HFF-Myc (cell line): ENCODE measurements around the gene BCAS3.
"Not testable (repeated sequence)": the region's sequence is repeated elsewhere in the genome, so short reads cannot be mapped to it uniquely, and the experiment has no call there.

Experiments used
- DNase-seq: peaks from one replicate; pipeline ENCODE4 v3.0.0-alpha.2; 2011; ENCODE audit warnings: low read depth; ENCODE audit errors: extremely low read depth
- H3K4me3 ChIP-seq: replicated peaks from 2 replicates; pipeline ENCODE4 v1.5.1; 2011; ENCODE audit warnings: low read depth, mild to moderate bottlenecking, control low read depth, low read length
- TF ChIP-seq, protein P1 (sequence below): IDR thresholded peaks from 2 replicates; pipeline ENCODE4 v1.5.1; 2012; ENCODE audit warnings: mild to moderate bottlenecking, low read depth, low read length, control low read depth; ENCODE audit errors: missing control alignments

The BCAS3 gene

DNA sequence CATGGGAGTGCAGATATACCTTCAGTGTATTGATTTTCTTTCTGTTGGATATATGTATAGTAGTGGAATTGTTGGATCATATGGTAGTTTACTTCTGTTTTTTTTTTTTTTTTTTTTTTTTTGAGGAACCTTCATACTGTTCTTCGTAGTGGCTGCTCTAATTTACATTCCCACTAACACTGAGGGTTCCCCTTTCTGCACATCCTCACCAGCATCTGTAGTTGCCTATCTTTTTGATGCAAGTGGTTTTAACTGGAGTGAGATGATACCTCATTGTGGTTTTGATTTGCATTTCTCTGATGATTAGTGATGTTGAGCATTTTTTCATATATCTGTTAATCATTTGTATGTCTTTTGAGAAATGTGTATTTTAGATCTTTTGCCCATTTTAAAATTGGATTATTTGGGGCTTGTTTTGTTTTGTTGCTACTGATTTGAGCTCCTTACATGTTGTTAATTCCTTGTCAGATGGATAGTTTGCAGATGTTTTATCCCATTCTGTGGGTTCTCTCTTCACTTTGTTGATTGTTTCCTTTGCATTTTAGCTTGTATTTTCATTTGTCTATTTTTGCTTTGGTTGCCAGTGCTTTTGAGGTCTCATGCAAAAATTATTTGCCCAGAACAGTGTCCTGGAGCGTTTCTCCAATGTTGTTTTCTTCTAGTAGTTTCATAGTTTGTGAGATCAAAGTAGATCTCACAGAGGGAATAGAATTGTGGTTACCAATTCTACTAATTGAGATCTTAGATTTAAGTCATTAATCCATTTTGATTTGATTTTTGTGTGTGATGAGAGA, 25.0 kb upstream of the BCAS3 start:
- no peak overlapping the region for H3K4me3 ChIP-seq
- TF ChIP-seq, protein P1, sequence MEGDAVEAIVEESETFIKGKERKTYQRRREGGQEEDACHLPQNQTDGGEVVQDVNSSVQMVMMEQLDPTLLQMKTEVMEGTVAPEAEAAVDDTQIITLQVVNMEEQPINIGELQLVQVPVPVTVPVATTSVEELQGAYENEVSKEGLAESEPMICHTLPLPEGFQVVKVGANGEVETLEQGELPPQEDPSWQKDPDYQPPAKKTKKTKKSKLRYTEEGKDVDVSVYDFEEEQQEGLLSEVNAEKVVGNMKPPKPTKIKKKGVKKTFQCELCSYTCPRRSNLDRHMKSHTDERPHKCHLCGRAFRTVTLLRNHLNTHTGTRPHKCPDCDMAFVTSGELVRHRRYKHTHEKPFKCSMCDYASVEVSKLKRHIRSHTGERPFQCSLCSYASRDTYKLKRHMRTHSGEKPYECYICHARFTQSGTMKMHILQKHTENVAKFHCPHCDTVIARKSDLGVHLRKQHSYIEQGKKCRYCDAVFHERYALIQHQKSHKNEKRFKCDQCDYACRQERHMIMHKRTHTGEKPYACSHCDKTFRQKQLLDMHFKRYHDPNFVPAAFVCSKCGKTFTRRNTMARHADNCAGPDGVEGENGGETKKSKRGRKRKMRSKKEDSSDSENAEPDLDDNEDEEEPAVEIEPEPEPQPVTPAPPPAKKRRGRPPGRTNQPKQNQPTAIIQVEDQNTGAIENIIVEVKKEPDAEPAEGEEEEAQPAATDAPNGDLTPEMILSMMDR: no peak
- DNase-seq: no peak

DNA sequence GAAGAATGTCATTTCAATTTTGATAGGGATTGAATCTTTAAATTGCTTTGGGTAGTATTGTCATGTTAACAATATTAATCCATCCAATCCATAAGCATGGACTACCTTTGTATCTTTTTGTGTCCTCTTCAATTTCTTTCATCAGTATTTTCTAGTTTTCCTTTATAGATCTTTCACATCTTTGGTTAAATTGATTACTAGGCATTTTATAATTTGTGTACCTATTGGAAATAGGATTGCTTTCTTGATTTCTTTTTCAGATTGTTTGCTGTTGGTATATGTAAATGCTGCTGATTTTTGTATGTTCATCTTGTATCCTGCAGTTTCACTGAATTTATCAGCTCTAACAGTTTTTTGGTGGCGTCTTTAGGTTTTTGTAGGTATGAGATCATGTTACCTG, 24.1 kb upstream of the BCAS3 start:
- TF ChIP-seq, protein P1: no peak
- no peak for DNase-seq
- H3K4me3 ChIP-seq: no peak overlapping the region

DNA sequence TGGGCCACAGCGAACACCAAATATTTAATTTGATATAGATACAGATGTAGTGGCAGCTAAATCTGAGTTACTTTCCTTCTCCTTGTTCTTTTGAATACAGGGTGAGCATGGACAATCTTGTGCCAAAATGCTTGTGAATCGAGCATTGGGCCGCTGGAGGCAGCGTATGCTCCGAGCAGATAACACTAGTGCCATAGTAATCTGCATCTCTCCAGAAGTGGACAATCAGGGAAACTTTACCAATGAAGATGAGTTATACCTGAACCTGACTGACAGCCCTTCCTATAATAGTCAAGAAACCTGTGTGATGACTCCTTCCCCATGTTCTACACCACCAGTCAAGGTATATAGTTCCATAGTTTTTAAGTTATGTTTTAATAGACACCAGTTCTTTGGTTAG, 21.2 kb upstream of the BCAS3 start:
- DNase-seq: no peak
- no peak overlapping the region for H3K4me3 ChIP-seq
- TF ChIP-seq, protein P1: no peak

DNA sequence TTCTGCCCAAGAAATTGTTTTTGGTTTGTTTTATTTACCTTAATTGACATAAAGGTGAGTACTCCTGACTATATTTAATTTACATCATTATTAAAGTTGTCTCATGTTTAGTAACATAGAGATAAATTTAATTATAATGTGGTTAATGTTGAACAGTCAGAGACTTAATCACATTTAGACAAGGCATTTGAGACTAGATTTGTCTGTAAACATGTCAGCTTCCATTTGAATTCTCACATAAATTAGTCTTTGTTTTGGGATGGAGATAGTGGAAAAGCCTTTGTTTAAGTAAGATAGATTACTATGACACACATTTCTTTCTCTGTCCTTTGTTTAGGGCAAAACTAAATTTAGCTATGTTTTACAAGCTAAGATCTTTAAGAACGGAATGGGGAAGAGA, 18.5 kb upstream of the BCAS3 start:
- no peak overlapping the region for H3K4me3 ChIP-seq
- DNase-seq: no peak
- TF ChIP-seq, protein P1: no peak

DNA sequence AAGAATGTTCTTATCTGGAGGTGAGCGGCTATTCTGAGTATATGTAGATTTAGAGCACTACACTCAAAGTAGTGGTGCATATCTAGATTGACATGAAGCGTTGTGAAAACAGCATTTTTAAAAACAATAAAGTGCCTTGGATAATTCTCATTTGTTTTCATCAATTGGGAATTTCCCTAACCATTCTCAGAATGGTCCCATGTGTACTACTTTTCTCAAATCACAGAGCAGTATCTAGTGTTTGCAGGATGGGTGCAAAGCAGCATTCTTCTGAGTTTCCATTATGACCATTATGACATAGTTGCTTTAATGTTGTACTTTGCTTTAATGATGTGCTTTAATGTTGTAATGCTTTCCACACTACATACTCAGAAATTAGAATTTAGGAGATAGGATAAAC, 16.2 kb upstream of the BCAS3 start:
- H3K4me3 ChIP-seq: no peak overlapping the region
- TF ChIP-seq, protein P1: no peak
- DNase-seq: no peak

DNA sequence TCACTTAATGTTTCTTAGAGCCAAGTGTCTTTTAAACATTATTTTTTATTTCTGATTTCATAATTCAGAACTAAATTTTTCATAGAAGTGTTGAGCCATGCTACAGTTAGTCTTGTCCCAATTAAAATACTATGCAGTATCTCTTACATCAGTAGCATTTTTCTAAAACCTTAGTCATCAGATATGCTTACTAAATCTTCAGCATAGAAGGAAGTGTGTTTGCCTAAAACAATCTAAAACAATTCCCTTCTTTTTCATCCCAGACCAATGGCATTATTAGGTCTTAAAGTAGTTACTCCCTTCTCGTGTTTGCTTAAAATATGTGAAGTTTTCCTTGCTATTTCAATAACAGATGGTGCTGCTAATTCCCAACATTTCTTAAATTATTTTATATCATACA, 13.6 kb upstream of the BCAS3 start:
- TF ChIP-seq, protein P1: no peak
- DNase-seq: no peak

DNA sequence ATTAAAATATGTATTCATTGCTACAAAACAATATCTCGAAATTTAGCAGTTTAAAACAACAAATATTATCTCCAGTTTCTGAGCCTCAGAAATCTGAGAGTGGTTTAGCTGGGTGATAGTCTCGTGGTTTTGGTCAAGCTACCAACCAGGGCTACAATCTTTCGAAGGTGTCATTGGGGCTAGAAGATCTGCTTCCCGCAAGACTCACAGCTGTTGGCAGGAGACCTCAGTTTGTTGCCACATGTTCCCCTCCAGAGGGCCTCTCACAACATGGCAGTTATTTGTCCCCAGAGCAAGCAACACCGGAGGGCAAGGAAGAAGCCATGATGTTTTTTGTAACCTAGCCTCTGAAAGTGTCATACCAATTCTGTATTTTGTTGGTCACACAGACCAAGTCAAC, 12.0 kb upstream of the BCAS3 start:
- H3K4me3 ChIP-seq: no peak overlapping the region
- no peak for DNase-seq
- TF ChIP-seq, protein P1: no peak

More for the DNA sequence above, 13.6 kb upstream of the BCAS3 start:
- H3K4me3 ChIP-seq: no peak overlapping the region

DNA sequence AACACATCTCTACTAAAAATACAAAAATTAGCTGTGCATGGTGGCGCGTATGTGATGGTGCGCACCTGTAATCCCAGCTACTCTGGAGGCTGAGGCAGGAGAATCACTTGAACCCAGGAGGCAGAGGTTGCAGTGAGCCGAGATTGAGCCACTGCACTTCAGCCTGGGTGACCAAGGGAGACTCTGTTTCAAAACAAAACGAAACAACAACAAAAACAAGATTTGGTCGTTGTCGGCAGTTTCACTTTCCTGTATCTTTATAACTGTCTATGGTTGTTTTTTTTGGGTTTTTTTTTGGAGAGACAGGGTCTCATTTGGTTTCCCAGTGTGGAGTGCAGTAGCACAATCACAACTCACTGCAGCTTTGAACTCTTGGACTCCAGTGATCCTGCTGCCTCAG, 8.9 kb upstream of the BCAS3 start:
- not testable (repeated sequence) for H3K4me3 ChIP-seq, DNase-seq
